DLD1 (cell line): ENCODE data around the gene C19orf67.

Experiments used
- in situ Hi-C: cut with HindIII; loops from 2 replicates; pipeline ENCODE4 v1.10.0; 2017; ENCODE audit warnings: low sequenced_read_pairs

Gene C19orf67

DNA sequence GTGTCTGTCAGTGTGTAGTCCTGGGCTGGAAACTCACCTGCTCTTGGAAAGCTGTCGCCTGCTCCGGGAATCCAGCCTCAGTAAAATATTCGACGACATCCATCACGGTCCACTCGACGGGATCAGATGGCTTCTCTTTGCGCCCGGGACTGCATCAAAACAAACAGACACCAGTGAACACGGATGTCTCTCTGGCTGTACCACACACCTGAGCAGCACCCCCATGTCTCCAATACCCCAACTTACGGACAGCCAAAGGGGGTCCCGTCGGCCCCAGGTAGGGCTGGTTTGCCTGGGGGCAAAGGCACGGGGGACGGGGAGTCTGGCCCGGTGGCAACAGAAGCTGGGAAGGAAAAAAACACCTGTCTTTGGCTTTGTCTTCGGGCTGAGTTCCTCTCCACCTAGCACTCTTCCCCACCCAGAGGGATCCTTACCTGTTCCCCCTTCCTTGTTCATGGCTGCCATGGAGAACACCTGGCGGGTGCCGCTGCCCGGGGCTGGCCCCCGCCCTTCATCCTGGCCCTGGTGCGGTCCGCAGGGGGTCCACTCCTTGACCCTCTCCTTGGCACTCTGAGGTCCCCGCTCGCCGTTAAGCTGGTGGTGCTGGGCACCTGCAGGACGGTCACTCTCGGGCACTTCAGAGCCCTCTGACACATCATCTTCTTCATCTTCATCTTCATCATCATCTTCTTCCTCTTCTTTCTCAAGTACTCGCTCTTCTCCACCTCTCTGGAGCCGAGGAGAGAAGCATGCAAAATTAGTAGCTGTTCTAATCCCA, 3.2 kb upstream of the C19orf67 start:
- in situ Hi-C loops: loop anchor here (25.0 kb wide), 1 partner anchor 202 kb away; the partner anchor contains the start of gene NANOS3

DNA sequence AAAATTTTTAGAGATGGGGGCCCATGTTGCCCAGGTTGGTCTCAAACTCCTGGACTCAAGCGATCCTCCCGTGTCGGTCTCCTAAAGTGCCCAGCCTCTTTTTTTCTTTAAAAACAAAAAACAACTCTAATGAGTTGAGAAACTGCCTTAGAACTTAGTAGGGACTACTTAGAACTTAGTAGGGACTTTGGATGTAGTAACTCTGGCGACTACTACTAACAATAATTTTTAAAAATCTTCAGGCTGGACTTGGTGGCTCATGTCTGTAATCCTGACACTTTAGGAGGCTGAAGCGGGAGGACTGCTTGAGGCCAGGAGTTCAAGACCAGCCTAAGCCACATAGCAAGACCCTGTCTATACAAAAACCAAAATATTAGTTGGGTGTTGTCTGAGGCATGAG, 515 bp upstream of the C19orf67 start:
- in situ Hi-C loops: loop anchor here (25.0 kb wide), 1 partner anchor 199 kb away; the partner anchor contains the start of gene NANOS3

DNA sequence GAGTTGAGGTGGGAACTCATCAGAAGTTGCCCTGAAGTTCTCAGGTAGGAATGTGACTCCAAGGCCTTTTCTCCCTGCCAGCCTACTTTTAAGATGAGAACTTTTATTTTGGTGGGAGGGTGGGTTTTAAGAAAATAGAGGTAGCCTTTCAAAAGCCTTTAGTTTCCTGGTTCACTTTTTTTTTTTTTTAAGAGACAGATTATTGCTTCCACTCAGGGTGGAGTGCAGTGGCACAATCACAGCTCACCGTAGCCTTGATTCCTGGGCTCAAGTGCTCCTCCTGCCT, 3.0 kb downstream of the C19orf67 start:
- in situ Hi-C loops: loop anchor here (25.0 kb wide), 1 partner anchor 195 kb away; the partner anchor contains the start of gene NANOS3

DNA sequence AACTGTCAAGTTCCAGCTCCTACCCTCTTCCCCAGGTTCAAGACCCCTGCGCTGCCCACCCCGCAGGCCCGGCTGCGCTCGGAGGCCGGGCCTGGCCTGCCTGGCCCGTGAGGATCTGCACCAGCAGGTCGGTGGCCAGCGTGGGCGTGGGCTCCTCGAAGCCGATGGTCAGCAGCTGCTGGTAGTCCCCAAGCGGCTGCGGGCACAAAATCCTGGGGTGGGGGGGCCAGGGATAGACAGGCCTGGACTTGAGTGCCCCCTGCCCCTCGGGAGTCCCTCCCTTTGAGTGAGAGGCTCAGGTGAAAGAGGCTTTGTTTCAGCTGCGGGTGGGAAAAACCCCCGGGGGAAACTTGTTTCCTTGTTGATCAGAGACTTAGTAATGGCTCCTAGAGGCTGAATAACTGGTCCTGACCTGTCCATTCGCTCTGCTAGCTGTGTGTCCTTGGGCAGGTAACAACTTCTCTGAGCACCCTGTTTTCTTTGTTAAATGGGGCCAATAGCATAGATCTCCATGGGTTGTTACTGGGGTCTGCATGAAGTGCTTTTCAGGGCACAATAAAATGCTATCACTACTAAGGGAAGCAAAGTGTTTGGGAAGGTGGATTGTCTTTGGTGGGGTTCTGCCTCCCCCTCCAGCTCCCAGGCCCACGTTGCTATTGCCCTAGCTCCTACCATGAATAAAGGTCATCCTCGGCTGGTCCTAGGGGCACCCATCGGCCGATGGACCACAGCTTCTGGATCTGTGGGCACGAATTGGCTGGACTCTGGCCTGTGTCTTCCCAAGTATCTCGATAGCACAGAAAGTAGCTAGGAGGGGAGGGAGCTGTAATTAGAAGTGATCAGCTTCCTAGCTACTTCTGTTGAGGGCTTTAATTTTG, 3.5 kb downstream of the C19orf67 start:
- in situ Hi-C loops: loop anchor here (25.0 kb wide), 1 partner anchor 195 kb away; the partner anchor contains the start of gene NANOS3

DNA sequence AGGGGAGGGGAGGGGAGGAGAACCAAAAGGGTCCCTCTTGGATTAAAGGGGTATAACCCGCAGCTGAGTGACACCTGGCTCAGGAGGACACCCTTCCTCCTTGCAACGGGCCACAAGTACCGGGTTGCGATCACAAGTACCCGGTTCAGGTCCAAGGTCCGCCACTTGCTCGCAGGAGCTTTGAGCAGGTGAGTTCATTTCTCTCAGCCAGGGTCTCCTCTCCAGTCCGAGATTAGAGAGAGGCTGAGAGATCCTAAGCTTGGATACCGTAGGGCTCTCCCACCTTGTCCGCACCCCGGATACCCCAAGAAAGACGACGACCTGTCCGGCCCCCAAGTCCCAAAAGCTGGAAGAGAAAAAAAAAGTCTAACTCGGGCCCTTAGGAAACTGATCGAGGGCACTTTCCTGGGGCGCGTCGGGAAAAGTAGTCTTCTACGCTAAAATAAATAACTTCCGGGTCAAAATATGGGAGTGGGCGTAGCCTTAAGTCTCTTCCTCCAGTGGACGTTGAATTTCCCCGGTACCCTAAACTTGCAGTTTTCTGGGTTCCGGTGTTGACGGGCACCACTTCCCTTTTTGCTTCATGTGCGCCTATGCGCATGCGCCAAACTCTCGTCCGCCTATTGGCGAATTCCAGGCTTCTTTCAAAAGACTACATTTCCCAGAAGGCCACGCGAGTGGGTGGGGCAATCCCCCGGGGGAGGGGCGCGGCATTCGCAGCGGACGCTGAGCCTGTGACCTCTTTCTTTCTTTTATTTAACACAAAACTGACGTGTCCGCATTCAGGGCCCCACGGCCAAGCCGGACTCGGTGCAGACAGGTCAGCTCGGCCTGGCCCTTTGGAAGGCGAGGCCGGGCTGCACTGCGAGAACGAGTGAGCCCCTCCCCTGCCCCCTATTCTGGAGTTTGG, 4.4 kb downstream of the C19orf67 start:
- in situ Hi-C loops: loop anchor here (25.0 kb wide), 1 partner anchor 194 kb away; the partner anchor contains the start of gene NANOS3

DNA sequence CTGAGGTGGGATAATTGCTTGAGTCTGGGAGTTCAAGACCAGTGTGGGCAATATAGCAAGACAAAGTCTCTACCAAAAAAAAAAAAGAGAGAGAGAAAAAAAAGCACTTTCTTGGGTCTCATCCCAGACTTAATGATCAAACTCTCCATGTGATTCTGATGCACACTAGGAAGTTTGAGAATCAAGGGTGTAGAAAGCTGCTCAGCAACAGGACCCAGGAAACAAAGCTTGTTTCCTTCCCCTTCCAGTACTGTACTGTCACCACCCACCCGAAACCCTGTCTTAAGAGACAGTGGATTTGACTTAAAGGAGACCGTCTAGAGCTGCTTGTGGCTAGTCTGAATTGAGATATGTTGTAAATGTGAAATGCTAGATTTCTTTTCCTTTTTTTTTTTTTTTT, 7.2 kb downstream of the C19orf67 start:
- in situ Hi-C loops: loop anchor here (25.0 kb wide), 1 partner anchor 191 kb away; the partner anchor contains the start of gene NANOS3

DNA sequence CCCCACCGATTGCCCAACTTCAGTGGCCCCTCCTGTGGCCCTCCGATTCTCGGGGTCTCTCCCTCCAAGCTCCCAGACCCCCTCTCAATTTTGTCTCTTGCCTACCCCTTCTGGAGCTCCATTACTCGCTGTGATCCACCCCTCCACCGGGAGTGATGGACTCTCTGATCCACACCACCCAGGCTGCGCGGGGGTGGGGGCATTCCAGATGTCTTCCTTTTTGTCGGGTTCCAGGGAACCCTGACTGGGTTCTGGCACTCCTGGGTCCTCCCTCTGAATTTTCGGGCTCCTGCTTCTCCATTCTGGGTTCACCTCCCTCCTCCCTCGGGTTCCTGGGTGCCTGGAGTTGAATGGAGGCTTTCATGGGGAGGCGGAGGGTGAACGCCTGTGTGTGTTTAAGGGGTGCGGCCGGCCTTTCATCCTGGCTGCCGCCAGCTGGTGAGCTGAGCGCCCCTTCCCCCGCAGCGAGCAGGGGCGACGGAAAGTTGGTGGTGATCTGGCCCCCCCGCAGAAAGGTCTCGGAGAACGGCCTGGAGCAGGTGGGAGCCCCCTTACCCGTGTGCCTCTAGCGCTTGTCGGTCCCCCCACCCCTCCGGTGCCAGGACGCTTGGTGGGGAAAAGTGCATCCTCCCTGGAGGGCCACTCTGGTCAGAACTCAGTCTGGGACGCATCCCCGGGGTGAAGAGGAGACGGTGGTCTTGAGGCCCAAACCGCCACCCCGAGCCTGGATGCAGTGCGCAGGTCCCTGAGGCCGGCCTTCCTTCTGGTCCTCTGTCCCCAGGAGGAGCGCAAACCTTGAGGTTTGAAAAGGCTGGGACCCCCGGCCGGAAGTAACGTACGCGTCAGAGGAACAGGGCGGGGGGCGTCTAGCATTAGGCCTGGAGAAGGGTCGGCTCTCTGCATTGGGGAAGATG, 11.4 kb downstream of the C19orf67 start:
- in situ Hi-C loops: no loop called here

DNA sequence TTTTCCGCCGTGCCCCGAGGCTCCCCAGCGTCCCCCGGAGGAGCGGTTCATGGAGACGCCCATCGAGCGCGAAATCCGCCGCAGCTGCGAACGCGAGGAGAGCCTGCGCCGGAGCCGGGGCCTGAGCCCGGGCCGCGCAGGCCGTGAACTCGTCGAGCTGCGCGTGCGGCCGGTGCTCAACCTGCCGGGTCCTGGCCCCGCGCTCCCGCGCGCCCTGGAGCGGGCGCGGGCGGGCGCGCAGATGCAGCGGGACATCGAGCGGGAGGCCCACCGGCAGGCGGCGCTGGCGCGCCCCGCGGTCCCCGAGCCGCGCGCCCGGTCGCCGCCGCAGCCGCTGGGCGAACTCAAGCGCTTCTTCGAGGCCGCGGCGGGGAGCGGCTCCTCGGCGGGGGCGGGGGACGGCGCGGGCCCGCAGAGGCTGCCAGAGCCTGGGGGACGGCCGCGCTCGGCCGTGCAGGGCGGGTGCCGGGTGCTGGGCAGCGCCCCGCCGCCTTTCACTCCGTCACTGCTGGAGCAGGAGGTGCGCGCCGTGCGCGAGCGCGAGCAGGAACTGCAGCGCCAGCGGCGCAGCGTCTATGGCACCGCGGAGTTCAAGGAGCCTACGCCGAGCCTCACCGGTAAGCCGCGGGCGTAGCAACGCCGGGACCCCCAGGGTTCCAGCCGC, 12.2 kb downstream of the C19orf67 start:
- in situ Hi-C loops: no loop called here

DNA sequence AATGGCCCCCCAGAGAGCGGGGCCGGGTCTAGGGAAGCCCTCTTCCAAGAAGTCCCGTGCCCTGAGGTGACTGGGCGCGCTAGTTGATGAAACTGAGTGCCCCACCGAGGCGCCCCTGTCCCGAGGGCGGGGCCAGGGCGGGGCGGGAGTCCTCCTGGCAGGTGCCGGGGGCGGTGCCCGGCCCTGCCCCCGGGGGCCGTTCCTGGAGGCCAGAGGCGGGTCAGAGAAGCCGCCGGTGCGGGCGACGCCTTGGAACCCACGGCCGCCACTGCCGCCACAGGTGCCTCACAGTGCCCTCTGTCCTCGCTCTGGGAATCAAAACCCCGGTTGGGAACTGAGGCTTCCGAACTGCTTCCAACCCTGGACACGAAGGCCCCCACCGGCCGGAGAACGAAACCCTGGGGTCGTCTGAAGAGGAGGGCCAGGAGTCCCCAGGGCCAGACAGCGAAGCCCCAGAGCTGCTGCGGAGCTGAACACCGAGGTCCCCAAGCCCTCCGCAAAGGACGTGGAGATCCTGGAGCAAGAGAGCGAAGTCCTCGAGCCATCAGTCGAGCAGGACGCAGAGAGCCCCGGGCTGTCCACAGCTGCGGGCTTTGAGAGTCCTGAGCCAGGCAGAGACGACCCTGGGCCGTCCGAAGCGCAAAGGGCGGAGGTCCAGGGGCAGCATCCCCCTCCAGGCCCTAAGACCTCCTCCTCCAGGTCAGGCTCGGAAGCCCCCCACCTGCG, 12.9 kb downstream of the C19orf67 start, which contains the start of gene MISP3:
TSS of gene MISP3 (plus strand) at position 252 of the 726 bp plus-strand sequence. CDS start 524 bp downstream, outside the sequence.
- in situ Hi-C loops: no loop called here

DNA sequence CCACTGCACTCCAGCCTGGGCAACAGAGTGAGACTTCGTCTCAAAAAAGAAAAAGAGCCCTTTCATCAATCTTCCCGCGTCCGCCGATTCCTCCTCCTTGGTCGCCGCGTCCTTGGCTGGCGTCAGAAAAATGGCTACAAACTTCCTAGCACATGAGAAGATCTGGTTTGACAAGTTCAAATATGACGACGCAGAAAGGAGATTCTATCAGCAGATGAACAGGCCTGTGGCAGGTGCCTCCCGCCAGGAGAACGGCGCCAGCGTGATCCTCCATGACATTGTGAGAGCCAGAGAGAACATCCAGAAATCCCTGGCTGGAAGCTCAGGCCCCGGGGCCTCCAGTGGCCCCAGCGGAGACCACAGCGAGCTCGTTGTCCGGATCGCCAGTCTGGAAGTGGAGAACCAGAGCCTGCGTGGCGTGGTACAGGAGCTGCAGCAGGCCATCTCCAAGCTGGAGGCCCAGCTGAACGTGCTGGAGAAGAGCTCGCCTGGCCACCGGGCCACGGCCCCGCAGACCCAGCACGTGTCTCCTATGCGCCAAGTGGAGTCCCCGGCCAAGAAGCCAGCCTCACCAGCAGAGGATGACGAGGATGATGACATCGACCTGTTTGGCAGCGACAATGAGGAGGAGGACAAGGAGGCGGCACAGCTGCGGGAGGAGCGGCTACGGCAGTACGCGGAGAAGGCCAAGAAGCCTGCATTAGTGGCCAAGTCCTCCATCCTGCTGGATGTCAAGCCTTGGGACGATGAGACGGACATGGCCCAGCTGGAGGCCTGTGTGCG, 15.1 kb downstream of the C19orf67 start:
- in situ Hi-C loops: no loop called here

DNA sequence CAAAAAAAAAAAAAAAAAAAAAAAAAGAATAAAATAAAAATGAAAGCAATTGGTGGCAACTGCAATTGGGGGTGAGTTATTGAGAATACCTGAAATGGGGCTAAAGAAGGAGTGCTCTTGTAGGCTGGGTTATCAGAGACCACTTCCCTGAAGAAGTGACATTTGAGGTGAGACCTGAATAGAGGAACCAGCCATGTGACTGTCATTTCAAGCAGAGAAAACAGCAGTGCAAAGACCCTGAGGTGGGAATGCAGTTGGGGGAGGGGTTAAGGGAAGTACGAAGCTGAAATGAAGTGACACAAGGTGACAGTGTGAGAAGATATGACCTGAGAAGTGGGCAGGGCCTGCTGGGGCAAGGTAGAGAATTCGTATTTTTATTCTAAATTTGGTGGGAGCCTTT, 19.4 kb downstream of the C19orf67 start:
- in situ Hi-C loops: no loop called here

DNA sequence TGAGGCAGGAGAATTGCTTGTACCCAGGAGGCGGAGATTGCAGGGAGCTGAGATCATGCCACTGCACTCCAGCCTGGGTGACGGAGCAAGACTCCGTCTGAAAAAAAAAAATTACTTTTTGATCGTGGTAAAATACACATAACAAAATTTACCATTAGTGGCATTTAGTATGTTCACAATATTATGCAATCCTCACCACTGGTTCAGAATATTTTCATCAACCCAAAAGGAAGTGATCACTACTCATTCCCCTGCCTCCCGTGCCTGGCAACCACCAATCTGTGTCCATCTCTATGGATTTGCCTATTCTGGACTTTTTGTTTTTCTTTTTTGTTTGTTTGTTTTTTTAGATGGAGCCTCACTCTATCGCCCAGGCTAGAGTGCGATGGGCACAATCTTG, 22.5 kb downstream of the C19orf67 start:
- in situ Hi-C loops: no loop called here

DNA sequence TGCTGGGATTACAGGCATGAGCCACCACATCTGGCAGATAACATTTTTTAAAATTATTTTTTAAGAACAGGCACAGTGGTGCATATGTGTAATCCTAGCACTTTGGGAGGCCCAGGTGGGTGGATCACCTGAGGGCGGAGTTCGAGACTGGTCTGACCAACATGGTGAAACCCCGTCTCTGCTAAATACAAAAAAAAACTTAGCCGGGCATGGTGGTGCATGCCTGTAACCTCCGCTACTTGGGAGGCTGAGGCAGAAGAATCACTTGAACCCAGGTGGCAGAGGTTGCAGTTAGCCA, 23.1 kb downstream of the C19orf67 start:
- in situ Hi-C loops: no loop called here

DNA sequence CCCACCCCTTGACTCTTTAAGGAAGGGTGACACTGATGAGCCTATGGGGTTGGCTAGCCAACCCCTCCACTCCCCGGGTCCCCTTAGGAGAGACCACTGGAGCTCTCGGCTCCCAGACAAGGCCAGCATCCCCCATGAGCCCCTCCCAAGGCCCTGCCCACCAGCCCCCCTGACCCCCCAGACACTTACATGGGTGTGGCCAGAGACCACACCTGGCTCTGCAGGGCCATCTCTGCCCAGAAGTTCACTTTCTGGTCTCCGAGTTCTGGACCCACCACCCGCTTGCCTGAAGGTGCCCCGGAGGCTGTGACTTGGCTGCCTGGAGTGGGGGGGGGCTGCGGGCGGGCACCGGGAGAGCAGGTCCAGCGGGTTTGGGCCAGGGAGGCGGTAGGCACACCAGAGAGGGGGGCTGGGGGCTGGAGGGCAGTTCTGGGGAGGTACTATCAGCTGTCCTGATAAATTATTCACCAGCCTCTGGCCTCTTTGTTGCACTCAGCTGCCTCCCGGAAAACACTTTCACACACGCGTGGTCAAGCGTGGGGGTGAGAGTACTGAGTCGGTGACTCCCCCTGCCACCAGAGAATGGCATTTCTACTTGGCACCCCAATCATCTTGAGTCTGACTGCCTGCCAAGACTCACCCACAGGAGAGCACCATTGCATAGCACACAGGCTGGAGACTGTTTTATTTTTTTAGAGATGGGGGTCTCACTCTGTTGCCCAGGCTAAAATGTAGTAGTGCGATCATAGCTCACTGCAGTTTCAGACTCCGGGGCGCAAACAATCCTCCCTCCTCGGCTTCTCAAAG, 23.6 kb downstream of the C19orf67 start, which contains the start of gene PALM3:
TSS of gene PALM3 (minus strand) at position 326 of the 807 bp plus-strand sequence. CDS start at position 230, 96 bp downstream.
- in situ Hi-C loops: no loop called here

DNA sequence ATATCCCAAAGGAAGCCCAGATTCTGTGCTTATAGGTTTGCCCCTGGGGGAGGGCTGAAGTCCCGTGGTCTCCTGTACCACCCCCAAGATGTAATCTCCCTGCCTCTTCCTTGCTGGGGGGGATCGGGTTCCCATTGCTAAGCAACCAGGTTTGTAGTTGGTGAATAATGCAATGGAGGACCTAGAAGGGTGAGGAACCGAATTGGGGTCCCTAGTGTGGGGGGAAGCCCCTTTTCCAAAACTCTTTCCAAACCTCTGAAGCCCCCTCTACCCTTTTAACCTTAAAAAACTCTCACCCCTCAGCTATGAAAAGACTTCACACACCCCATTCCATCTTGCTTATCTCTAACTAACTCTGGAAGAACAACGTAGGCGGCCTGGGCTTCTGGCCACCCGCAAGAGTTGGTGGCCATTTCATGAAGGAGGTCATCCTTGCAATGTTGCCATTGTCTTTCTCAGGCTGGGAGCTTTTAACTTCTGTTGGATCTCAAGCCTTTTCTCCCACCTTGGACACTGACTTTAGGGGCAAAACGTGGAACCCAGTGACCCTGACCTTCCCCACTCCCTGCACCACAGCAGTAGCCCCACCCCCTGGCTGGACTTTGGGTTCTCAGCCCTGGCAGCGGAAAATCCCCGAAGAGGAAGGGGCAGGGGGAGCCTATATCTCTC, 24.4 kb downstream of the C19orf67 start:
- in situ Hi-C loops: no loop called here

DNA sequence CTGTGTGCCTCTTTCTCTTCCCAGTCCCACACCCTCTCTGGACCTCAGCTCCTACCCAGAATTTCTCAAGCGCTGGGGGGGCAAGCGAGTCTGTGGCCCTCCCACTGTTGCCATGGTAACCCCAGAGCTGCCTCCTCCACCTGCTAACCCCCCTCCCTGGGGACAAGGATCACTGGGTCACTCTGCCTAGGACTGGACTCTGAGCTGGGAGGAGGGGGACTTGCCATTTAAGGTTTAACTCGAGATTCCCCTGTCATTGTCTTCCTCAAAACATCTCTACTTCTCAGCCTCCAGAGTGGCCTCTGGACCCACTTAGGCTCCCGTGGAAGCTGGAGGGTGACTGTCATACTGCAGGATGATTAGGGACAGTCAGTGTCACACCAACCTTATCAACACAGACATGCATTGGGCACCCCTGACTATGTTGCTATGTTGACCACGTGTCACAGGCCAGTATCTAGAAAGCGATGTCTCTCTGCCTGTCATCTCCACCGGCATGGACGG, 25.9 kb downstream of the C19orf67 start:
- in situ Hi-C loops: no loop called here
